MCF 10A (cell line): Measurements from ENCODE around the gene MRGPRE. TPM values are rescaled to one million over a fixed set of nuclear protein-coding genes. Genes with fewer than 3 reads are reported as not detected.

ENCODE experiments used
- BruUV-seq: library from RNA; stranded (reverse); fragments of 400-500 nt; replicated peaks from 2 replicates; lab custom pipeline; 2021; lab: Mats Ljungman, UMichigan
- CTCF ChIA-PET: fragments of 300-600 bp; sonication (Branson Sonifier 250); formaldehyde crosslinking; extraction: SDS; loops from one replicate; lab custom pipeline; 2021; ENCODE audit warnings: antibody characterized with exemption, inconsistent platforms; lab: Yijun Ruan, JAX
- POLR2A ChIA-PET: fragments of 300-600, 350-650 bp; sonication (Branson Sonifier 250); formaldehyde crosslinking; extraction: SDS; loops from one replicate; lab custom pipeline; 2020; ENCODE audit warnings: antibody characterized with exemption, inconsistent platforms; lab: Yijun Ruan, JAX
- DNase-seq: peaks from one replicate; pipeline ENCODE4 v3.0.0-alpha.2; 2018; ENCODE audit not compliant: unreplicated experiment
- H3K27ac Mint-ChIP-seq: one replicate; pipeline ENCODE4 v1.8.0; 2022; ENCODE audit warnings: mild to moderate bottlenecking, low read depth, mixed read lengths; ENCODE audit not compliant: unreplicated experiment
- H3K27me3 Mint-ChIP-seq: one replicate; pipeline ENCODE4 v1.8.0; 2022; ENCODE audit warnings: mixed read lengths; ENCODE audit not compliant: insufficient read depth, unreplicated experiment
- H3K36me3 Mint-ChIP-seq: one replicate; pipeline ENCODE4 v1.8.0; 2022; ENCODE audit warnings: mild to moderate bottlenecking, moderate library complexity, mixed read lengths; ENCODE audit not compliant: insufficient read depth, unreplicated experiment
- H3K4me1 Mint-ChIP-seq: one replicate; pipeline ENCODE4 v1.8.0; 2022; ENCODE audit warnings: mixed read lengths; ENCODE audit not compliant: insufficient read depth, unreplicated experiment
- H3K4me3 Mint-ChIP-seq: one replicate; pipeline ENCODE4 v1.8.0; 2022; ENCODE audit warnings: mild to moderate bottlenecking, moderate library complexity, mixed read lengths; ENCODE audit not compliant: unreplicated experiment
- H3K9me3 Mint-ChIP-seq: one replicate; pipeline ENCODE4 v1.8.0; 2022; ENCODE audit warnings: mixed read lengths; ENCODE audit not compliant: unreplicated experiment
- intact Hi-C: fragments of 100-400 bp; cut with micrococcal nuclease; formaldehyde crosslinking; loops from 2 replicates; pipeline ENCODE4 v1.14.1; 2022
- total RNA-seq: library from RNA; stranded (reverse); gene quantifications from 2 replicates; pipeline ENCODE4 v1.2.3, GENCODE V29; 2022
- TF ChIP-seq, protein P1 (sequence below): fragments of 200-600 bp; IDR thresholded peaks from one replicate; pipeline ENCODE4 v1.8.0; 2022; ENCODE audit warnings: antibody characterized with exemption, mild to moderate bottlenecking; ENCODE audit not compliant: unreplicated experiment

Gene MRGPRE
- total RNA-seq, 1 experiment from 2014 or later, result not detected

DNA sequence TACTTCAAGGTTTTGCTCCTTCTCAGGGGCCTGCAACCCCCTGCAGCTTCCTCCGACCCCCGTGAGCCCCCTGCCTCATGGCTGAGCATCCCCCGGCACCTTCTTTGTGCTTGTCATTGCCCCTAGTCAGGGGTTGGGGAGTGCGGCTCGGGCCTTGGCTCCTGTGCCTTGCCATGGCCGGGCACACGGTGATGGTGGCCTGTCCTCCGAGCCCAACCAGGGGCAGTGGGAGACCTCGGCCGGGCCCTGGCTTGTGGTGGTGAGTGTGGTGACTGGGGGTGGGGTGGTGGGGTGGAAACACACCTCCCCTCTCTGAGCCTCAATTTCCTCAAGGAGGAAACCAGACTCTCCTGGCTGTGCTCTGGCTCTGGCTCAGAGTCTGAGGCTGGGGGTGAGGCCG, 12.1 kb downstream of the MRGPRE start:
- TF ChIP-seq, protein P1, sequence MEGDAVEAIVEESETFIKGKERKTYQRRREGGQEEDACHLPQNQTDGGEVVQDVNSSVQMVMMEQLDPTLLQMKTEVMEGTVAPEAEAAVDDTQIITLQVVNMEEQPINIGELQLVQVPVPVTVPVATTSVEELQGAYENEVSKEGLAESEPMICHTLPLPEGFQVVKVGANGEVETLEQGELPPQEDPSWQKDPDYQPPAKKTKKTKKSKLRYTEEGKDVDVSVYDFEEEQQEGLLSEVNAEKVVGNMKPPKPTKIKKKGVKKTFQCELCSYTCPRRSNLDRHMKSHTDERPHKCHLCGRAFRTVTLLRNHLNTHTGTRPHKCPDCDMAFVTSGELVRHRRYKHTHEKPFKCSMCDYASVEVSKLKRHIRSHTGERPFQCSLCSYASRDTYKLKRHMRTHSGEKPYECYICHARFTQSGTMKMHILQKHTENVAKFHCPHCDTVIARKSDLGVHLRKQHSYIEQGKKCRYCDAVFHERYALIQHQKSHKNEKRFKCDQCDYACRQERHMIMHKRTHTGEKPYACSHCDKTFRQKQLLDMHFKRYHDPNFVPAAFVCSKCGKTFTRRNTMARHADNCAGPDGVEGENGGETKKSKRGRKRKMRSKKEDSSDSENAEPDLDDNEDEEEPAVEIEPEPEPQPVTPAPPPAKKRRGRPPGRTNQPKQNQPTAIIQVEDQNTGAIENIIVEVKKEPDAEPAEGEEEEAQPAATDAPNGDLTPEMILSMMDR, result no peak
- Mint-ChIP-seq H3K9me3 (no peaks in the 10 kb centered on the region), H3K27me3 (peaks cover 88% of the 10 kb centered on the region), H3K4me1 (peaks cover 12% of the 10 kb centered on the region), H3K27ac (no peak overlapping the region), H3K4me3 (no peak overlapping the region), H3K36me3 (no peaks in the 10 kb centered on the region)
- DNase-seq, result no peak
- no TSS peak for BruUV-seq
- ChIA-PET CTCF (interaction anchor here (1.2 to 2.5 kb wide), 2 partner anchors 16 to 189 kb away, joined by 4 to 9 read pairs; no protein-coding TSS in a partner anchor), POLR2A (no interaction called here)
- intact Hi-C loops, result no loop called here

DNA sequence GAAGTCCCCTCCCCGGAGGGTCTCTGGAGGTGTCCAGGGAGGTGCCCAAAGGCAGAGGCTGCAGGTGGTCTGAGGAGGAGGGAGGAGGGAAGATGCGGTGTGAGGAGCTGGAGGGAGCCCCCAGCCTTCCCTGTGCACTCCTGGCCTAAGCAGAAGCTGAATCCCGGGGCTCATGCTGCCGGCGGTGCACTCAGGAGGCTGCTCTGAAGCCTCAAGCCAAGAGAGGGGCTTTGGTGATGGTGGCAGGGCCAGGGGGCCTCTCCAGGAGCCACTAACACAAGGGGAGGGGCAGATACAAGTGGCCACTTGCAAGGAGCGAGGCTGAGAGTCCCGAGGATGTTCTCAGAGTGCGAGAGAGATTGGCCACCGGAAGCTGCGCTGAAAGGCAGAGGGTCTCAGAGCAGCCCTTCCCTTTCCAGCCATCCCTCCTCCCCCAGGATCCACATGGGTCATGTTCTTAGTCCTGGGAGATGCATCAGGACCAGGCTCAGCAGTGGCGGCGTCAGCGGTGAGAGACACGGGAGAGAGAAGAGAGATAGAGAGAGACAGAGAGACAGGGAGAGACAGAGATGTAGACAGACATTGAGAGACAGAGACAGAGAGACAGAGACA, 12.8 kb downstream of the MRGPRE start:
- Mint-ChIP-seq H3K27me3 (peaks cover 91% of the 10 kb centered on the region), H3K36me3 (no peaks in the 10 kb centered on the region), H3K4me3 (no peak overlapping the region), H3K27ac (no peak overlapping the region), H3K4me1 (peaks cover 12% of the 10 kb centered on the region), H3K9me3 (no peaks in the 10 kb centered on the region)
- CTCF ChIA-PET, result interaction anchor here (0.6 to 1.2 kb wide), 3 partner anchors 10 to 280 kb away, joined by 3 to 4 read pairs (median 3); no protein-coding TSS in a partner anchor
- TF ChIP-seq, protein P1, result no peak
- BruUV-seq, result no TSS peak
- intact Hi-C loops, result loop anchor here (5.0 to 10.0 kb wide), 2 partner anchors 182 to 185 kb away; no protein-coding TSS in a partner anchor
- no peak for DNase-seq
- POLR2A ChIA-PET, result no interaction called here

DNA sequence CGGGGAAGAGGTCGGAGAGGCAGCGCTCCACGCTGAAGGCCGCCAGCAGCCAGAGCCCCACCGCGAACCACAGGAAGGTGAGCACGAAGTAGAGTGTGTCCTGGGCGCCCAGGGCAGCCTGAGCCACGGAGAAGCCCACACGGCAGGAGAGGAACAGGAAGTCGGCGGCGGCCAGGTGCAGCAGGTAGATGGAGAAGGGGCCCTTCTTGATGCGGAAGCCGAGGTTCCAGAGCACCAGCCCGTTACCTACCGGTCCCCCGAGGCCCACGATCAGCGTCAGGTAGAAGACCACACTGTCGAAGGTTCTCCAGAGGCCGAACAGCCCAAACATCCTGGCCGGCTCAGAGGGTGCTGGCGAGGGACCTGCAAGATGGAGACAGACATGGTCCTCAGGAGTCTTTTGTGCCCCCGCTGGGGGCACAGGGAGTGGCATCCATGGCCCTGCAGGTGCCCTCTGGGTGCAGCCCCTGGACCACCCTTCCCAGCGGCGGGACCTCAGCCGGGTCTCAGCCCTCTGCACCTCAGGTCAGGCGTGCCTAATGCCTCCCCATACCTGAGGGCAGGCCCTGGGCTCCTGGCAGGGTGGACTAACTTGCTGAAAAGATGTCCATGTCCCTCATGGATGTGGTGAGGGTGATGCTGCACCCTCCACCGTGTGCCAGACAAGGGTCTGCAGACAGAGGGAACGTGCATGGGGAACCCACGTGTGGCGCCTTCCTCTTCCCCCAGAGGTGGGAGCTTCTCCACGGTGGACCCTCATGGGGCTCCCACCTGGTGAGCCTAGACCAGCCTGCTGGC, 13.5 kb downstream of the MRGPRE start, which contains the start of gene MRGPRG:
MRGPRG (minus strand) TSS at position 331 of the 798 bp plus-strand sequence; CDS start at position 331, 0 bp downstream.
- TF ChIP-seq, protein P1, result no peak
- H3K27me3 Mint-ChIP-seq, result peaks cover 91% of the 10 kb centered on the region
- H3K9me3 Mint-ChIP-seq, result no peaks in the 10 kb centered on the region
- peaks cover 14% of the 10 kb centered on the region for H3K4me1 Mint-ChIP-seq
- intact Hi-C loops, result loop anchor here (5.0 to 10.0 kb wide), 2 partner anchors 181 to 186 kb away; no protein-coding TSS in a partner anchor
- POLR2A ChIA-PET, result no interaction called here
- H3K36me3 Mint-ChIP-seq, result no peaks in the 10 kb centered on the region
- H3K27ac Mint-ChIP-seq, result no peak within 1 kb of the TSS
- no peak within 1 kb of the TSS for H3K4me3 Mint-ChIP-seq
- DNase-seq, result no peak
- CTCF ChIA-PET, result interaction anchor here (0.6 to 1.6 kb wide), 3 partner anchors 11 to 109 kb away, joined by 3 to 4 read pairs (median 4); no protein-coding TSS in a partner anchor
- no TSS peak for BruUV-seq
